ENCODE data around the gene SH2D4B.

The SH2D4B gene

GRCh38 chr10:80537736-80538480, at the start of gene SH2D4B:
SH2D4B (plus strand) TSS chr10:80537902; CDS start chr10:80538332, 430 bp downstream.
- no peak for DNase-seq (ENCODE audit: low read depth in 4 of 4, low spot score in 1 of 4)

- no peak for DNase-seq (ENCODE audit: low read depth in 4 of 4, low spot score in 1 of 4)
Observed at GRCh38 chr10:80488539-80489066, 49.1 kb upstream of the SH2D4B start.

- no peak for DNase-seq (ENCODE audit: low read depth in 4 of 4, low spot score in 1 of 4)
Observed at GRCh38 chr10:80489371-80490112, 48.2 kb upstream of the SH2D4B start.

GRCh38 chr10:80491251-80492102, 46.2 kb upstream of the SH2D4B start:
- no peak for DNase-seq (ENCODE audit: low read depth in 4 of 4, low spot score in 1 of 4)

GRCh38 chr10:80492848-80493521, 44.7 kb upstream of the SH2D4B start:
- DNase-seq (ENCODE audit: low read depth in 4 of 4, low spot score in 1 of 4) = no peak

- DNase-seq (ENCODE audit: low read depth in 4 of 4, low spot score in 1 of 4) = no peak
Observed at GRCh38 chr10:80493522-80494051, 44.1 kb upstream of the SH2D4B start.

- no peak for DNase-seq (ENCODE audit: low read depth in 4 of 4, low spot score in 1 of 4)
Observed at GRCh38 chr10:80496555-80497172, 41.0 kb upstream of the SH2D4B start.

- no peak for DNase-seq (ENCODE audit: low read depth in 4 of 4, low spot score in 1 of 4)
Observed at GRCh38 chr10:80497187-80498077, 40.3 kb upstream of the SH2D4B start.

- DNase-seq (ENCODE audit: low read depth in 4 of 4, low spot score in 1 of 4) = no peak
Observed at GRCh38 chr10:80498078-80498832, 39.4 kb upstream of the SH2D4B start.

GRCh38 chr10:80498833-80499741, 38.6 kb upstream of the SH2D4B start:
- peak in 2 of 4 experiments; percentile 53 to 62 for DNase-seq (ENCODE audit: low read depth in 4 of 4, low spot score in 1 of 4)

GRCh38 chr10:80500572-80501380, 36.9 kb upstream of the SH2D4B start:
- peak in 1 of 4 experiments; percentile 42 for DNase-seq (ENCODE audit: low read depth in 4 of 4, low spot score in 1 of 4)

- no peak for DNase-seq (ENCODE audit: low read depth in 4 of 4, low spot score in 1 of 4)
Observed at GRCh38 chr10:80501381-80501912, 36.3 kb upstream of the SH2D4B start.

- no peak for DNase-seq (ENCODE audit: low read depth in 4 of 4, low spot score in 1 of 4)
Observed at GRCh38 chr10:80501913-80502521, 35.7 kb upstream of the SH2D4B start.

- DNase-seq (ENCODE audit: low read depth in 4 of 4, low spot score in 1 of 4) = no peak
Observed at GRCh38 chr10:80502621-80503583, 34.8 kb upstream of the SH2D4B start.
